ENCODE data around the gene RTF1.

RTF1 gene

DNA sequence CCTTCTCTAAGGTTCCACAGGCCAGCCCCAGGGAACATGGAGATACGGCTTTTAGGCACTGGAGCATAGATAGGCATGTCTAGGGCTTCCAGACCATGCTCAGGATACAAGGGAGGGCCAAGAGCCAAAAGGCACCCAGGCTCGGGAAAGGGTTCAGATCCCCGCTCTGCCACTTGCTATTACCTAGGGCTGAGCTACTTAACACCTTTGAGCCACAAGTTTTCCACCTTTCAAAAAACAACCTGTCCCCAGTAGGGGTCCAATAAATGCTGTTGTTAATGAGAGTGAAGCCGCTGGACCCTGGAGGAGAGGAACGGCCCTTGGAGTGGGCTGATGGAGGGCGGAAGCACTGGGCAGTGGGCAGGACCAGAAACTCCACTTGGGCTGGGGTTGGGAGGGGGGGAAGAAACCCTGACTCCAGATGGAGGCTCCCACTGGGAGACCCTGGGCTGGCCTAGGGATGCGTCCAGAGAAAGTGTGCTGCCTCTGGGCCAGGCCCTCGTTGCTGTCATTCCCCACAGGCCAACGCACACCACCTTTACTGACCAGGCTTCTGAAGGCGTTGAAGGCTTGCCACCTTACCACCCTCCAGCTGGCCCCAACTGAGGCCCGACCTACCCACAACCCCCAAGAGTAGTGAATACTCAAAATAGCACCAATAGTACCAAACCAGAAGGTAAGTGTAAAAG lies 68.2 kb downstream of the RTF1 start:
- no peak for DNase-seq (ENCODE audit: low read depth in 1 of 2, low spot score in 1 of 2)

DNA sequence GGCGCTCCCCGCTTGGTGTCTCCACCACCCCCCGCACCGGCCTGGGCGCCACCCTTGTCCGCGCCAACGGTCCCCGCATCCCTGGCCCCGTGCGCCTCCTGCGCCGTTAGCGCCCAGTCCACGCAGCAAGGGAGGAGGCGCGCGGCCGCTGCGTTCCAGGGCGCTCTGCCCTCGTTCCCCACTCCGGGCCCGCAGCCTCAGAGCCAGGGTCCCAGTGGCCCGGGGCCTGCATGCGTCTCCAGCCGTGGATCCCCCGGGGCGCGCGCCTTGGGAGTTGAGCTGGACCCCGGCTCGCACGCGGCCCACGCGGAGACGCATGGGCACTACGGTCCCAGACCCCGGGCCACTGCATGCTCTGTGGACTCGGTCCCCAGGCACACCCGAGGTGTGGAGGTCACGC lies 69.4 kb downstream of the RTF1 start:
- DNase-seq (ENCODE audit: low read depth in 1 of 2, low spot score in 1 of 2), result no peak

DNA sequence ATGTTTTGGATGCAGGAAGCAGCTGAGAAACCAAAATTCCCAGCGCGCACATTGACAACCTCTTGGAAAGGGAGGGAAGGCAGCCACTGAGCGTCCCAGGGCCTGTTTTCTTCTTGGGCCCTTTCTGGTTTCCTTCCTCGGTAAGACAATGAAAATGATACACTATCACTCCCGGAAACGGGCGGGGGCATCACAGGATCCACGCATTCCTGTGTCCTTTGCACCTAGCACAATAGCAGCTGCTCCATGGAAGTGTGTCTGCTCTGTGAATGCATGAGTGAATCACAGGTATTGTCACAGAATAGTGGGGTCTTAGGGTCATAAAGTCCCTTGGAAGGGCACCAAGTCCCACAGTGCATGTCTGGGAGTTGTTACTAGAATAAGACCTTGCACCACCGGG lies 70.5 kb downstream of the RTF1 start:
- DNase-seq (ENCODE audit: low read depth in 1 of 2, low spot score in 1 of 2), result no peak

DNA sequence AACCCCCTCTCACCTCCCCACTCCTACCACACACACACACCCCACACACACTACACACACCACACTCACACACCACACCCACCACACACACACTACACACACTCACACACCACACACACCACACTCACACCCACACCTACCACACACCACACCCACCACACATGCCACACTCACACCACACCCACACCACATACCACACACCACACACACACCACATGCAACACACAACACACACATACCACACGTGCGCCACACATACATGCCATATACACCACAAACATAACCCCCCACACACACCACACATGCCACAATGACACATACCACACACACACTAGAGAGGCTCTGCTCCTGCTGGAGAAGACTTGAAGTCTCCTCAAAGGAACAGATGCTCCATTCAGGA lies 70.9 kb downstream of the RTF1 start:
- DNase-seq (ENCODE audit: low read depth in 1 of 2, low spot score in 1 of 2), result no peak

DNA sequence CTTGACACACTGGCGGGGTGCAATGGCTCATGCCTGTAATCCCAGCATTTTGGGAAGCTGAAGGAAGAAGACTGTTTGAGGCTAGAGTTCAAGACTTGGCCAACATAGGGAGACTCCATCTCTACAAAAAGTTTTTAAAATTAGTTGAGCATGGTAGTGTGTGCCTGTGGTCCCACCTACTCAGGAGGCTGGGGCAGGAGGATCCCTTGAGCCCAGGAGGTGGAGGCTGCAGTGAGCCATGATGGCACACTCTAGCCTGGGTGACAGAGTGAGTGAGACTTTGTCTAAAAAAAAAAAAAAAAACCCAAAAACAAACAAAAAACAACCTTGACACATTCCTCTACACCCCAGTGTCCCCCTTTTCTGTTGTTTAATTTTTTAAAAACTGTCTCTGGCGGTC lies 72.7 kb downstream of the RTF1 start:
- DNase-seq (ENCODE audit: low read depth in 1 of 2, low spot score in 1 of 2), result no peak

DNA sequence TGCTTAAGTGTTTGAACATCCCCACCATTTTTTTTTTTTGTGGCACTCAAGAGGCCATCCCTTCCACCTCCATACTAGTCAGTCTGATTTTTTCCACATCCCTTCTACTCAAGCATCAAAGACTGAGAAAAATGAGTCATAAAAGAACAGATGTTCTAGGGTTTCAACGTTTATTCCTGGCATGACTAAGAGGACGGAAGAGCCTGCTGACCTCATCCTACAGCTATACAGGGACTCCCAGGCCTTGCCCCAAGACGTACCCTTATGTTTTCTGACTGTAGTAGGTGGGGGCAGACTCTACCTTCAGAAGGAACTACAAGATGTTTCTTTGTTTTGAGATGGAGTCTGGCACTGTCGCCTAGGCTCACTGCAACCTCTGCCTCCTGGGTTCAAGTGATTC lies 73.5 kb downstream of the RTF1 start:
- no peak for DNase-seq (ENCODE audit: low read depth in 1 of 2, low spot score in 1 of 2)

DNA sequence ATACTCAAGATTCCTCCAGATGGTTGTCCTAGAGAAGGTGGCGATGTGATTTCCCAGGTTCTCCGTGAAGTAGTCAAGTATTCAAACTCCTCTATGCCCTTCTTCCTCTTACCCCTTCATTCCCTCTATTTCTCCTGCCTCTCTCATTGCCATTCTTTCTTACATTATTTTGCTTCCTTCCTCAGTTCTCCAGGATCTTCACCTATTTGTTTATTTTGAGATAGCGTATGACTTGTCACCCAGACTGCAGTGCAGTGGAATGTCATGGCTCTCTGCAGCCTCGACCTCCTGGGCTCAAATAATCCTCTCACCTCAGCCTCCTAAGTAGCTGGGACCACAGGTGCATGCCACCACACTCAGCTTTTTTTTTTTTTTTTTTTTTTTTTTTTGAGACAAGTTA lies 75.0 kb downstream of the RTF1 start:
- DNase-seq (ENCODE audit: low read depth in 1 of 2, low spot score in 1 of 2), result no peak

DNA sequence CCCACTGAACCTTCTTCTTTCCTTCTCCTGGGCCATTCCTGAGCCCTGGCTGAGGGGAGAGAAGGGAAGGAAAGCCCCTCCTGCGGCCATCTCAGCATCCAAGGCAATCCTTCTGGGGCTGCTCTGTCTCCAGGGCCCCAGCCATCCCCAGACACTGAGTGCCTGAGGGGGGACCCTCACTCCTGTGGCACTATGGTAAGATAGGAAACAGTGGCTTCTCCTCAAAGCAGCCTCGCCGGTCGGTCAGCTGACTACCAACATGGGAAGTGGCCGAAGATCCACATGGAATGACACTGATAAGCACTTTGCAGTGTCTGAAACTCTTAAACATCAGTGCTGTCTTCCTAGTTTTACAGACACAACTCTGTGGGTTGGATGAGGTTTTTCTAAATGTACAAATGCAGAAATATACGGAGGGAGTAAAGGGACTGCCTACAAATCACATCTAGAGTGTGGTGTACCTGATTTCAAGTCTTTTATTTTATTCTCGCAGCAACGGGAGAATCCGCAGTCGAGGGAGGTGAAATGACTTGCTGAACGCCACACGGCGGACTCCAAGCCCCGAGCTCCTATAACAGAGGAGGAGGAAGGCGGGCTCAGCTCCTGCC lies 75.8 kb downstream of the RTF1 start:
- DNase-seq (ENCODE audit: low read depth in 1 of 2, low spot score in 1 of 2), result no peak

DNA sequence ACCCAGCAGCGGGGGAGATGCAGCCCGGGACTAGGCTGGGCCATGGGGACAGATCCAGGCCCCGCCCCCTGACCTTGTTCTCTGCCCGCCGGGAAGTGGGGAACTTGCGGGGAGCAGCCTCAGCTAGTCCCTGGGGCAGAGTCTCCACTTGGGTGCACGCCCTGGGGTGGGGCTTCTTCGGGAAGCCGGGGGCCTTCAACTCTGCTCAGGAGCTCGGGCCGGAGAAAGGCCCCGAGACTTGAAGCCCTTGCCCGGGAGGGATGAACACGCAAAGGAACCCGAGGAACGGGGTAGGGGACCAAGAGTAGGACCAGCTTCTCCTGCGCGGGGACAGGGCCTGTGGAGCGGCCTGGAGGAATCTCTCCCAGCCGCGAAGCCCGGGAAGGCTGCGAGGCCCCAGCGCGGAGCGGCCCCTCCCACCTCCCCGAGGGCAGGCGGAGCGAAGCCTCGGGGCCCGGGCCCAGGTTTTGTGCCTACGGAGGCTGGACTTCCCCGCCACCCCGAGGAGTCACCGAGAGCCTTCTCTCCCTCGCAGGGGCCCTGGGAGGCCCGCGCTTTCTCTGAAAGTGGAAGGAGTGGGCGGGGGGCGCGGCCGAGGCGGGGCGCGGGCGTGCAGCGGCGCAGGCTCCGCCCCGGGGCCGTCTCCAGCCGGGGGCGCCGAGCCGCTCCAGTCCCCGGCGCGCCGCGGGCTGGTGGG lies 76.5 kb downstream of the RTF1 start, which contains the start of gene ITPKA:
TSS of gene ITPKA (plus strand) at position 670 of the 697 bp plus-strand sequence. CDS start 54 bp downstream, outside the sequence.
- DNase-seq (ENCODE audit: low read depth in 1 of 2, low spot score in 1 of 2), result peak; percentile 50 to 89

DNA sequence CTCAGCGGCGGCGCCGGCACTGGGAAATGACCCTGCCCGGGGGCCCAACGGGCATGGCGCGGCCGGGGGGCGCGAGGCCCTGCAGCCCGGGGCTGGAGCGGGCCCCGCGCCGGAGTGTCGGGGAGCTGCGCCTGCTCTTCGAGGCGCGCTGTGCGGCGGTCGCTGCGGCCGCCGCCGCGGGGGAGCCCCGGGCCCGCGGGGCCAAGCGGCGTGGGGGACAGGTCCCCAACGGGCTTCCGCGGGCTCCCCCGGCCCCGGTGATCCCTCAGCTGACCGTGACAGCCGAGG lies 77.0 kb downstream of the RTF1 start:
- no peak for DNase-seq (ENCODE audit: low read depth in 1 of 2, low spot score in 1 of 2)

DNA sequence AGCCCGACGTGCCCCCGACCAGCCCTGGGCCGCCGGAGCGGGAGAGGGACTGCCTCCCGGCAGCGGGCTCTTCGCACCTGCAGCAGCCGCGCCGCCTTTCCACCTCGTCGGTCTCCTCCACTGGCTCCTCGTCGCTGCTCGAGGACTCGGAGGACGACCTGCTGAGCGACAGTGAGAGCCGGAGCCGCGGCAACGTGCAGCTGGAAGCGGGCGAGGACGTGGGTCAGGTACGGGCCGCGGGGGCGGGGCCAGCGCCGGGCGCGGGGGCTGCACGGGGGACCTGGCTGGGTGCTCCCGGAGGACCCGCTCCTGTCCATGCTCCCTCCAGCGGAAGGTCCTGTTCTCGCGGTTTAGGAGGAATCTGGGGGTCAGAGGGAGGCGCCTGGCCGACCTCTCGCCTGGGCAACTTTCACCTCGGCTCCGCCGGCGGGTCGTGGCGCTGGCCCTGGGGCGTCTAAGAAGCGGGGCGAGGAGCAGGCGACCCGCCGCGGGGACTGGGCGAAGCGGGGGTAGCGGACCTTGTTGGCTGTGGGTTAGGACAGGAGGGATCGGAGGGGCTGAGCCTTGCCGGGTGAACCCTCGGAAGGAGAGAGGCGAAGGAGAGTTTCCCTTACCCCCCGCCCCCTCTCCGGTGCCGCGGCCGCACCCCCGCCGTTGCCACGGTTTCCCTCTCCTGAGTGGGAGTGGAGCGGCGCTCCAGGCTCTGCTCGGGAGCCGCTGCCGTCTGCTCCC lies 77.5 kb downstream of the RTF1 start:
- no peak for DNase-seq (ENCODE audit: low read depth in 1 of 2, low spot score in 1 of 2)

DNA sequence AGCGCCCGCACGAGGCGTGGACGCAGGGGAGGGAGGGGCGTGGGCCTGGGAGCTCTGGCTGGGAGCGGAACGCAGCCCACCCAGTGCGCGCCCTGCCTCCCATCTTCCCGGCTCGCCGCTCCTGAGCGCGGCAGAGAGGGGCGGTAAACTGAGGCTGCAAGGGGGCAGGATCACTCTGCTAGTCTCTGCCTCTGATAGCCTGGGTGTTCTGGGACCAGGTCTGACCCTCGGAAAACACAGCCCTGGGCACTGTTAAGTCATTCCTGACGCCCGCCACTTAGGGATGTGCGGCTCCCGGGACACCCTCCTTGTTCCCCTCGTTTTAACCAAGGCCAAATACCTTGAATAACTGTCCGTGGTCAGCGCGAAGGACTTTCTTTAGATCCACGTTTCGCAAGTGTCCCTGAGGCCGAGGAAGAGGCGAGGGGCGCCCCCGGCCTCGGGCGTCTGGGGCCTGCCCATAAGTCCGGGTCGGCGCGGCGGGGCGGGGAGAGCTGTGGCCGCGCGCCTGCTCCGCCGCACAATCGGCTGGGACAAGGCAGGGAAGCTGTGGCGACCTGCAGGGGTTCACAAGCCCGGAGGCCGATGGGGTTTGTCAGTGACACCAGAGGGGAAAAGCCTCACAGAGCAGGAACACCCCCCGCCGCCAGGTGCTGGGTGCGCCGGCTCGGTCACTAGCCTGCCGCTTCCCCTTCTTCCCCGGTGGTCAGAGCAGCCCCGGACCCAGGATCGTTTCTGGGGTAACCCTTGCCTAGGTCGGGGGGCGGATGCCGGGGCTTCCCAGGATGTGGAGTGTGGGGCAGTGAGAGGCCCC lies 78.2 kb downstream of the RTF1 start:
- no peak for DNase-seq (ENCODE audit: low read depth in 1 of 2, low spot score in 1 of 2)

DNA sequence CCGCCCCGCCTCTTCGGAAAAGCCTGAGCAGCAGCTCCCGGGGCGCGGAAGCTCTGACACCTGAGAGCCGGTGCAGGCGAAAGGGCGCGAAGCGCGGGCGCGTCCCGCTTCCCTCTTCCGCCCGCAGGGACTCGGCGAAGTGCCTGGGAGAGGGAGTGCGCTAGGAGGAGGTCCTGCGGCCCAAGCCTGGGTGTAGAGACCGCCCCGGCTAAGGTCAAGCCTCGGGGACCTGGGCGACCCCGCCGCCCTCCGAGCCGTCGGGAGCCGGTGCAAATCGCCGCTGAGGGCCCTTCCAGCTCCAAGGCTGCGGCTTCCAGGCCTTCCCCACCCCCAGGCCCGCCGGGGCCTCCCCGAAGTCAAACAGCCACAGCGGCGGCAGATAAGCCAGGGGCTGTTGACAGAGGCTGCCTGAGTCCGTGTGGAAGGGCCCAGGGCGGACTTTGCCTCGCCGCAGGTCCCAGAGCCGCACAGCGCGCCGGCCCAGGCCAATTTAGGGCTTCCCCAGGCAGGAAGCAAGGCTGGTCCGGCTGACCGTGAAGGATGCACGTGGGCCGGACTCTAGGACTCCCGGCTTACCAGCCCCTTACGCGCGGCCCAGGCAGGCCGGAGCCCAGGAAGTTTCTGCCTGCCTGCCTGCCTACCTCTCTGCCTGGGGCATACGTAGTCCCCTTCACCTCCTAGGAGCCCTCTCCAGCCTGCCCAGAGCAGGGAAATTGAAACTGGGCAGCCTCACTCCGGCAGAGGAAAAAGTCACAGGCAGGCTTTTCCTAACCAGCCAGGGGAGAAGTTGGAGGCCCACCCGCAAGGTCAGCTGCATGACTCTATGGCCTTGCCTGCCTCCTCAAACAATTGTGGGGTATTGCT lies 79.1 kb downstream of the RTF1 start:
- DNase-seq (ENCODE audit: low read depth in 1 of 2, low spot score in 1 of 2), result no peak

DNA sequence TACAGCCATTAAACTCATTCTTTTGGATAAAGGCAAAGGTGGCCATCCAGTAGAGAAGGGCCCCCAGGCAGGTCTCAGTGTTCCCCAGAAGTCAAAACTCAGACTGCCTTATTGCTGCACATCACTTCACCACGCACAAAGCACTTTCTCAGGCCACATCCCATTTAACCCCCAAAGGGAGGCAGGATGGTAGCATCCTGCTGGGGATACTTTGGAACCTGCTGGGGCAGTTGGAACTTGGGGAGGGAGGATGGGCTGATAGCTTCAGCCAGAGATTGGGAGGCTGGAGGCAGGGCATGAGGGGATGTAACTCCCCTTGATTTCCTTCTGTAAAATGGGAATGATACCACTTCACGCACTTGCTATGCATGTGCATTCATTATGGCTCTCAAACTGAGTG lies 81.8 kb downstream of the RTF1 start:
- no peak for DNase-seq (ENCODE audit: low read depth in 1 of 2, low spot score in 1 of 2)

DNA sequence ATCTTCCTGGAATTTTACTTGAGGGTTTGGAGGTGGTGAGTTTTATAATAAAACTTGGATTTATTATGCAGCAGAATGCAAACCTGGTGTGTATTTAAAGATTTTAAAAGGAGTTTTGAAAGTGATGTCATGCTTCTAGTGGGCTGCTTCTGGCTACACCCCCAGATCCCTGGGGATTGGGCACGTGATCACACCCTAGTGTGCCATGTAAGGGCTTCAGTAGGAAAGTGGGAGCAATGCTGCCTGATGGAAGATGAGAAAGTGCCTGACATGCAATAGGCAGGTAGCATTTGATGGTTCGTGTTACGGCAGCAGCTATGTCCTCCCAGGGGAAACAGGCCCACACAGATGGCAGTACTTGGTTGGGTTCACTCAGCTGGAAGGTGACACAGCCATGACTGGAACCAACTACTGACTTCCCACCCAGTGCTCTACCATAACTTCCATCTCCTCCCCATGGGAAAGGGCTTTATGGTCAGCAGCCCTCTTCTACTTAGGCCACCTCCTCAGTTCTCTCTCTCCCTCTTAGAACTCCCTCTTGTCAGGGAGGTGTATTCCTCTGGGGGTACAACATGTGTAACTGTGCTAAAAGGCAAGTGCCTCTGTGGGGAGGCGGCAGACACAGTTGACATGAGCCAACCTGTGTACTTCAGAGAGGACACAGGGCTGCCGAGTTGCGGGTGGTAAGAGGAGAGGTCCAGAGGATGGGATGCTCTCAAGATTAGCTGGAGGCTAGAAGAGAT lies 82.4 kb downstream of the RTF1 start:
- DNase-seq (ENCODE audit: low read depth in 1 of 2, low spot score in 1 of 2), result no peak

DNA sequence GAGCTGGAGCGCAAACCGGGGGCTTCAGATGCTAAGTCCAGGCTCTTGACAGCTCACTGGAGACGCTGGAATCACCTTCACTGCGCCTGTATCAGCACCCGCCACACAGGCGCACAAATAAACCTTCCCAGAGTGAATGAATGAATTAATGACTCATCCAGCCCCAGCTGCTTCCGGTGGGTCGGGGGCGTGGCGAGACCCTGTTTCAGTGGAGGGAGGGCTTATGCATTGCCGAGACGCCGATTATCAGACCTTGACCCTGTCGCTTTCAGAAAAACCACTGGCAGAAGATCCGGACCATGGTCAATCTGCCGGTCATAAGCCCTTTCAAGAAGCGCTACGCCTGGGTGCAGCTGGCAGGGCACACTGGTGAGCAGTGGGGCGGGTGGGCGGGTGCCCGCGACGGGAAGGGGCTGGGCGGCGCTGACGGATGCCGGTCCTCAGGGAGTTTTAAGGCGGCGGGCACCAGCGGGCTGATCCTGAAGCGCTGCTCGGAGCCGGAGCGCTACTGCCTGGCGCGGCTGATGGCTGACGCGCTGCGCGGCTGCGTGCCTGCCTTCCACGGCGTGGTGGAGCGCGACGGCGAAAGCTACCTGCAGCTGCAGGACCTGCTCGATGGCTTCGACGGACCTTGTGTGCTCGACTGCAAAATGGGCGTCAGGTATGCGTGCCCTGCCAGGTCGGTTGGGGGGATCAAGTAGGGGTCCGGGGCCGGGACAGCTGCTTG lies 84.5 kb downstream of the RTF1 start:
- no peak for DNase-seq (ENCODE audit: low read depth in 1 of 2, low spot score in 1 of 2)

DNA sequence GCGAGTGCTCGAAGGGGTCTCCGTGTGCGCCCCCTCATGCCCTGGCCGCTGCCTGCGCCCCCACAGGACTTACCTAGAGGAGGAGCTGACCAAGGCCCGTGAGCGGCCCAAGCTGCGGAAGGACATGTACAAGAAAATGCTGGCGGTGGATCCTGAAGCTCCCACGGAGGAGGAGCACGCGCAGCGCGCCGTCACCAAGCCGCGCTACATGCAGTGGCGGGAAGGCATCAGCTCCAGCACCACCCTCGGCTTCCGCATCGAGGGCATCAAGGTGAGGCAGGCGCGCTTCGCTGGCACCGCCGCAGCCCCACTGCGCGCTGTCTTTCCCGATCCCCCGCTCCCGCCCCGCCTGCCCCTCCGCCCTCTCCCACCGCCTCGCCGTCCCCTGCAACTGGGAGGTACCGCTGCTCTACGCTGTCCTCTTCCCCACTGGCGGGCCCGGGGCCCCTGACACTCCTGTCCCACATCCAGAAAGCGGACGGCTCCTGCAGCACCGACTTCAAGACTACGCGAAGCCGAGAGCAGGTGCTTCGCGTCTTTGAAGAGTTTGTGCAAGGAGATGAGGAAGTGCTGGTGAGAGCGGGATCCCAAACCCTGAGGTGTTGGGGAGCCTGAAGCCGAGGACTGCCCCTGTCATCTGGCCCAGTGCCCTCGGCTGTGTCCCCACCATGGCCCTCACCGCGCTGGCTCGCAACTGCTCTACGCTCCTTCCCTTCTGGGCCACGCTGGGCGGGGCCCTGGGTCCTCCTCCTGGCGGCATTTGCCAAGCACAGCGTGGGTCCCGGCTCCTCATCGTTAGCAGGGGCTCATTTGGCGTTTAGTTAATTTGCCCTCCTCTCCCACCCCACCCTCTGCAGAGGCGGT lies 85.3 kb downstream of the RTF1 start:
- no peak for DNase-seq (ENCODE audit: low read depth in 1 of 2, low spot score in 1 of 2)
